GM12864 (cell line): ENCODE results near the gene DSCAM.

Experiments used
- DNase-seq: peaks from one replicate; pipeline ENCODE4 v3.0.0-alpha.2; 2011; ENCODE audit warnings: low read depth
- H3K4me3 ChIP-seq: 2 replicates; pipeline ENCODE4 v1.5.1; 2011; ENCODE audit warnings: mild to moderate bottlenecking, low read depth, low read length, control low read depth
- CTCF ChIP-seq: IDR thresholded peaks from 2 replicates; pipeline ENCODE4 v1.5.1; 2011; ENCODE audit warnings: low read depth, mild to moderate bottlenecking, moderate library complexity, low read length, control low read depth, inconsistent platforms; ENCODE audit errors: missing control alignments

The DSCAM gene

GRCh38 chr21:40128891-40129290, 718.1 kb downstream of the DSCAM start:
- H3K4me3 ChIP-seq: no peak overlapping the region
- no peak for TF ChIP-seq CTCF
- no peak for DNase-seq

GRCh38 chr21:40120940-40121575, 725.9 kb downstream of the DSCAM start:
- H3K4me3 ChIP-seq: no peak overlapping the region
- peak; percentile 34 for TF ChIP-seq CTCF
- DNase-seq: no peak

- TF ChIP-seq CTCF: no peak
- no peak for DNase-seq
- H3K4me3 ChIP-seq: no peak overlapping the region
Measured at GRCh38 chr21:40118527-40118926, 728.4 kb downstream of the DSCAM start.

GRCh38 chr21:40117236-40117635, 729.7 kb downstream of the DSCAM start:
- DNase-seq: no peak
- no peak overlapping the region for H3K4me3 ChIP-seq
- no peak for TF ChIP-seq CTCF

GRCh38 chr21:40115775-40116174, 731.2 kb downstream of the DSCAM start:
- TF ChIP-seq CTCF: no peak
- DNase-seq: no peak
- no peak overlapping the region for H3K4me3 ChIP-seq

- no peak for TF ChIP-seq CTCF
- DNase-seq: no peak
- H3K4me3 ChIP-seq: no peak overlapping the region
Measured at GRCh38 chr21:40102682-40103081, 744.3 kb downstream of the DSCAM start.

- TF ChIP-seq CTCF: no peak
- no peak for DNase-seq
- H3K4me3 ChIP-seq: no peak overlapping the region
Measured at GRCh38 chr21:40099809-40100208, 747.1 kb downstream of the DSCAM start.
